AG10803 (cell line): ENCODE results near the gene THAP11.
A peak's percentile ranks its signal among the peaks of the same experiment; 100 is the strongest.

Source experiments
- DNase-seq: peaks from one replicate; pipeline ENCODE4 v3.0.0; 2010; ENCODE audit warnings: low read depth
- H3K4me3 ChIP-seq: 2 replicates; pipeline ENCODE4 v1.5.1; 2011; ENCODE audit warnings: mild to moderate bottlenecking, low read length, control low read depth
- CTCF ChIP-seq: conservative IDR thresholded peaks from 2 replicates; pipeline ENCODE4 v1.5.1; 2011; ENCODE audit warnings: mild to moderate bottlenecking, low read length, control low read depth, inconsistent platforms

The THAP11 gene

GRCh38 chr16:67855789-67856188 lies 13.7 kb downstream of the THAP11 start:
- no peak overlapping the region for H3K4me3 ChIP-seq
- no peak for TF ChIP-seq CTCF
- DNase-seq, result no peak

- DNase-seq, result no peak
- no peak overlapping the region for H3K4me3 ChIP-seq
- no peak for TF ChIP-seq CTCF
Observed at GRCh38 chr16:67856927-67857546, 14.9 kb downstream of the THAP11 start.

GRCh38 chr16:67857547-67858233 lies 15.6 kb downstream of the THAP11 start:
- DNase-seq, result peak; percentile 99
- H3K4me3 ChIP-seq, result no peak overlapping the region
- no peak for TF ChIP-seq CTCF

- DNase-seq, result no peak
- no peak overlapping the region for H3K4me3 ChIP-seq
- TF ChIP-seq CTCF, result no peak
Observed at GRCh38 chr16:67858500-67858899, 16.4 kb downstream of the THAP11 start.

- H3K4me3 ChIP-seq, result no peak overlapping the region
- TF ChIP-seq CTCF, result no peak
- peak; percentile 66 for DNase-seq
Observed at GRCh38 chr16:67860589-67861398, 18.7 kb downstream of the THAP11 start.

- no peak overlapping the region for H3K4me3 ChIP-seq
- DNase-seq, result no peak
- TF ChIP-seq CTCF, result no peak
Observed at GRCh38 chr16:67861877-67862276, 19.8 kb downstream of the THAP11 start.
